ENCODE results near the gene ILRUN.
"Not testable (repeated sequence)": the region's sequence is repeated elsewhere in the genome, so short reads cannot be mapped to it uniquely, and the experiment has no call there.

The ILRUN gene

GRCh38 chr6:34696739-34697543 lies at the start of gene ILRUN:
ILRUN (minus strand) TSS chr6:34696767; CDS start chr6:34696603, 164 bp downstream.
- peak within 1 kb of the TSS; percentile 98 for H3K4me3 ChIP-seq (ENCODE audit: low read depth, low read length)
- no peak for TF ChIP-seq CTCF (IDR thresholded peaks at IDR 0.05; ENCODE audit: low read depth, low read length)
- DNase-seq = peak; percentile 100
- peak within 1 kb of the TSS; percentile 83 for H3K27ac ChIP-seq
- H3K27me3 ChIP-seq (ENCODE audit: insufficient read depth, low read depth, severe bottlenecking) = no peaks in the 10 kb centered on the region
- peaks cover 30% of the 10 kb centered on the region for H3K36me3 ChIP-seq
- no peaks in the 10 kb centered on the region for H3K9me3 ChIP-seq (ENCODE audit: severe bottlenecking)

- DNase-seq = no peak
- no peaks in the 10 kb centered on the region for H3K9me3 ChIP-seq (ENCODE audit: severe bottlenecking)
- no peak overlapping the region for H3K4me3 ChIP-seq (ENCODE audit: low read depth, low read length)
- H3K36me3 ChIP-seq = no peaks in the 10 kb centered on the region
- no peak overlapping the region for H3K27ac ChIP-seq
- TF ChIP-seq CTCF (IDR thresholded peaks at IDR 0.05; ENCODE audit: low read depth, low read length) = no peak
- H3K27me3 ChIP-seq (ENCODE audit: insufficient read depth, low read depth, severe bottlenecking) = no peaks in the 10 kb centered on the region
These were observed 48.9 kb upstream of the ILRUN start for GRCh38 chr6:34745277-34746103.

GRCh38 chr6:34744294-34744647 lies 47.7 kb upstream of the ILRUN start:
- DNase-seq; H3K27ac ChIP-seq; H3K27me3 ChIP-seq (ENCODE audit: insufficient read depth, low read depth, severe bottlenecking); H3K9me3 ChIP-seq (ENCODE audit: severe bottlenecking); H3K36me3 ChIP-seq; H3K4me3 ChIP-seq (ENCODE audit: low read depth, low read length): not testable (repeated sequence)

- H3K4me3 ChIP-seq (ENCODE audit: low read depth, low read length) = no peak overlapping the region
- H3K9me3 ChIP-seq (ENCODE audit: severe bottlenecking) = no peaks in the 10 kb centered on the region
- TF ChIP-seq CTCF (IDR thresholded peaks at IDR 0.05; ENCODE audit: low read depth, low read length) = no peak
- DNase-seq = no peak
- H3K27ac ChIP-seq = no peak overlapping the region
- H3K27me3 ChIP-seq (ENCODE audit: insufficient read depth, low read depth, severe bottlenecking) = no peaks in the 10 kb centered on the region
- H3K36me3 ChIP-seq = no peaks in the 10 kb centered on the region
These were observed 47.2 kb upstream of the ILRUN start for GRCh38 chr6:34743625-34744293.

GRCh38 chr6:34742094-34742493 lies 45.5 kb upstream of the ILRUN start:
- TF ChIP-seq CTCF (IDR thresholded peaks at IDR 0.05; ENCODE audit: low read depth, low read length) = no peak
- Histone ChIP-seq H3K9me3 (ENCODE audit: severe bottlenecking) (no peaks in the 10 kb centered on the region), H3K27ac (no peak overlapping the region), H3K36me3 (no peaks in the 10 kb centered on the region), H3K27me3 (ENCODE audit: insufficient read depth, low read depth, severe bottlenecking) (no peaks in the 10 kb centered on the region), H3K4me3 (ENCODE audit: low read depth, low read length) (no peak overlapping the region)
- DNase-seq = no peak

DNA sequence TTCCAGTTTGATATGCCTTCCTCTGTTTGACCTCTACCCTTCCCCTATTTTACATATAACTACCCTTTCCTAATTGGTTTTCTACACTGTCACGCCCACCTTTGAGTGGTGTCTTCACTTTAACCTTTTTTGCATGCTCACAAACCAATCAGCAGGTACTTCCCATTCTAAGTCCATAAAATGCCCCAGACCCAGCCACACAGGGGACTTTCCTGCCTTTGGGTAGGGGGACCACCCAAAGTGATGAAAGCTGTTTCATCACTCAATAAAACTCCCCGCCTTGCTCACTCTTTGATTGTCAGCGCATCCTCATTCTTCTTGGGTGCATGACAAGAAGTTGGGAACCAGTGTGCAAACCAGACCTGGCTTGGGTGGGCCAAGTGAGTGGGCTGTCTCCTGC lies 40.3 kb upstream of the ILRUN start:
- Histone ChIP-seq H3K27me3 (ENCODE audit: insufficient read depth, low read depth, severe bottlenecking) (no peaks in the 10 kb centered on the region), H3K27ac (no peak overlapping the region), H3K36me3 (no peaks in the 10 kb centered on the region), H3K9me3 (ENCODE audit: severe bottlenecking) (no peaks in the 10 kb centered on the region), H3K4me3 (ENCODE audit: low read depth, low read length) (no peak overlapping the region)
- TF ChIP-seq CTCF (IDR thresholded peaks at IDR 0.05; ENCODE audit: low read depth, low read length) = no peak
- DNase-seq = no peak

All from WERI-Rb-1 (cell line).